ENCODE data around the gene MIOX.

GRCh38 chr22:50528682-50529415 is 42.2 kb downstream of the MIOX start:
- TF ChIP-seq POLR2A (IDR thresholded peaks at IDR 0.05) = peak in 1 of 2 donors; percentile 5
- TF ChIP-seq CTCF (IDR thresholded peaks at IDR 0.05) = no peak
